IPS DF 19.7 (cell line): ENCODE measurements around the gene CDK6.
"Not testable (repeated sequence)": the region's sequence is repeated elsewhere in the genome, so short reads cannot be mapped to it uniquely, and the experiment has no call there.

Source experiments
- DNase-seq: peaks from one replicate; pipeline ENCODE4 v3.0.0-alpha.2; 2013; ENCODE audit warnings: low read depth, low spot score

Gene CDK6

DNA sequence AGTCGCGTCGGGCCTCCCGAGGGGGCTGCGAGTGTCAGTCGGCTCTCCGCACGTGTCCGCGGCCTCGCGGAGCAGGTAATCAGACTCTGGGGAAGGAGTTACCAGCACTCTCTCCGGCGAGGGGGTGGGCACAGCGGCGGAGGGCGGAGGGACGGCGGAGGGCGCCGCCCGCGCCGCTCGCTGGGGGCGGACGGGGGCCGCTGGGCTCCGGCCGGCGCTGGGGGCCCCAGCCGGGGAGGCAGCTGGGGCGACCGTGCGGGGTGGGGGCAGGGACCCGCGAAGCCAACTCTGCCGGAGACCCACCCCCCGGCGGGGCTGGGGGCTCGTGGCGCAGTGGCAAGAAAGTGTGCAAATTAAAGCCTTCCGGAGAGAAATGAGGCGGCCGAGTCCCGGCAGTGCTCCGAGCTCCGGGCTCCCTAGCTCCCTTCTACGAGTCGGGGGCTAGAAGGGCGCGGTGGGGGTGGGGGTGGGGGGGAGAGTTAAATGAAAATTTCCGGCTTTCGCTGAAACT, at the start of gene CDK6:
TSS of gene CDK6 (minus strand) at position 85 of the 511 bp plus-strand sequence. CDS start 3,250 bp downstream, outside the sequence.
- no peak for DNase-seq

DNA sequence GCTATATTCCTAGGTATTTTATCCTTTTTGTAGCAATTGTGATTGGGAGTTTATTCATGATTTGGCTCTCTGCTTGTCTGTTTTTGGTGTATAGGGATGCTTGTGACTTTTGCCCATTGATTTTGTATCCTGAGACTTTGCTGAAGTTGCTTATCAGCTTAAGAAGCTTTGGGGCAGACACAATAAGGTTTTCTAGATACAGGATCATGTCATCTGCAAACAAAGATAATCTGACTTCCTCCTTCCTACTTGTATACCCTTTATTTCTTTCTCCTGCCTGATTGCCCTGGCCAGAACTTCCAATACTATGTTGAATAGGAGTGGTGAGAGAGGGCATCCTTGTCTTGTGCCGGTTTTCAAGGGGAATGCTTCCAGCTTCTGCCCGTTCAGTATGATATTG, 49.7 kb upstream of the CDK6 start:
- DNase-seq = not testable (repeated sequence)

DNA sequence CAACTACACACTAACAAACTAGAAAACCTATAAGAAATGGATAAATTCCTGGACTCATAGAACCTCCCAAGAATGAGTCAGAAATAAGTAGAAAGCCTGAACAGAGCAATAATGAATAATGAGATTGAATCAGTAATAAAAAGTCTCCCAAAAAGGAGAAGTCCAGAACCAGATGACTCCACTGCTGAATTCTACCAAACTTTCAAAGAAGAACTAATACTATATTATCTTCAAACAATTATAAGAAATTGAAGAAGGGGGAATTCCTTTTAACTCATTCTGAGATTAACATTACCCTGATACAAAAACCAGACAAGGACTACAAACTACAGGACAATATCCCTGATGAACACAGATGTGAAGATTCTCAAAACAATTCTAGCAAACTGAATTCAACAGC, 47.8 kb upstream of the CDK6 start:
- no peak for DNase-seq

DNA sequence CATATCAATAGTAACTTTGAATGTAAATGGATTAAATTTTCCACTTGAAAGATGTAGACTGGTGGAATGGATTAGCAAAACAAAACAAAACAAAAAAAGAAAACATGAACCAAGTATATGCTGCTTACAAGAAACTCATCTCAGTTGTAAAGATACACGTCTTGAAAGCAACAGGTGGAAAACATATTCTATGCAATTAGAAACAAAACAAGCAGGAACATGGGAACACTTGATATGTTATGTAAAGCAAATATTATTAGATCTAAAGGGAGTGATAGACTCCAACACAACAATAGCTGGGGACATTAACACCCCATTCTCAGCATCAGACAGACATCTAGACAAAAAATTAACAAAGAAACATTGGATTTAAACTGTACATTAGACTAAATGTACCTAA, 46.4 kb upstream of the CDK6 start:
- DNase-seq = no peak

DNA sequence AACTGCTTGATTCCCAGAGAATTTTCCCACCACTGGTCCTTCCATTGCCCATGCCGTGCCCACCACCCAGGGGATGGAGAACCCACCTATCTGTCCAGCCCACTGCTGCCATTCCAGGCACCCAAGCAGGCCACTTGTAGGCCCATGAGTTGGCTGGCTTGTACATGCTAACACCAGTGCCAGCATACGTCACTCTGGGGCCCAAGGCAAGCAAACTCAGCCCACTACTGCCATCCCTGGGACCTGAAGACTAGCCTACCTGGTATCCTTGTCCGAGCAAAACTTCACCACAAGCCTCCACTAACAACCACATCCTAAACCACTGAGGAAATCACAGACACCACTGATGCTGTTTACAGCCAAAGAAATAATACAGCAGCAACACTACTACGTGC, 44.7 kb upstream of the CDK6 start:
- no peak for DNase-seq

DNA sequence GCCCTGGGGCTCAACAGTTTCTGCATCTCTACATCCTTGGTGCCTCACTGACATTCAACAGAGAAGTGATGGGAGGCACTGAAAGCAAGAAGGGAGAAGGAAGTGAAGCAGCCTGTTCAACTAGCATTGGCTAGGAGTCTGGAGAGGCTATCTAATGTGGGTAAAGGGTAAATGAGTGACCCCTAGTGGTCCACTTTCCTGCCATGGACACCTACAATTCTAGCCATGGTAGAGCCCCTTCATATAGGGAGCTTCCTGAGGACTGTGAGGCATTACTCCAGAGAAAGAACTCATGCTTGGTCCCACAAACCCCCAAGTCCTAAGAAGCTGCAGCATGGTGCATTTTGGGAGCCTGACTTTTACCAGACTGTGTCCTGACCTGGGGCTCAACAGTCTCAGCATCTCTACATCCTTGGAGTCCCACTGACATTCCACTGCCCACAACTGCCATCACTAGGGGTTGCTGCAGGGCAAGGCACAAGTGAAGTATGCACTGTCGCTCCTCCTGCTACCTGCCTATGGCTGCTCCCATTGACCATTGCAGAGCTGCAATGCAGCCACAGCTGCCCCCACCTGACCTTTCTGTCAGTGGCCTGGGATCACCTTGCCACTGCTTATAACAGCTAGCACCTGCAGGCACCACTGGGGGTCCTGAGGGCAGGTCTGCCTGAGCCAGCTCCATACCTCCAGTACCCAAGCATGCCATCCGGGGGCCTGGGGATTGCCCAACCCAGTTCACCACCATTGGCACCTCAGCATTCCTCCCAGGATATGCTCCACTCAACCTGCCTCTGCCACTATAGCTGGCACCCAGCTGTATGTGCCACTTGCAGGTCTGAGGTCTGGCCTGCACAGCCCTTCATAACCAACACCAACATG, 44.1 kb upstream of the CDK6 start:
- DNase-seq = peak; percentile 64

DNA sequence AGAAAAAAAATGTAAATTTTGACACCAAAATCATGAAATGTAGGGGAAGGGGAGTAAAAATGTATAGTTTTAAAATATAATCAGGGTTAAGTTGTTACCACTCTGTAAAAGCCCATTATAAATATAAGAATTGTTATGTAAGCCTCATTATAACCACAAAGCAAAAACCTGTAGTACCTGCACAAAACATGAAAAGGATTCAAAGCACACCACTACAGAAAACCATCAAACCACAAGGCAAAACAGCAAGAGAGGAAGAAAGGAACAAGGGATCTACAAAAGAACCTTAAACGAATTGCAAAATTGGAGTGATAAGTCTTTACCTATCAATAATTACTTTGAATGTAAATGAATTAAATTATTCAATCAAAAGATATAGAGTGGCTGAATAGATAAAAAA, 41.0 kb upstream of the CDK6 start:
- no peak for DNase-seq

DNA sequence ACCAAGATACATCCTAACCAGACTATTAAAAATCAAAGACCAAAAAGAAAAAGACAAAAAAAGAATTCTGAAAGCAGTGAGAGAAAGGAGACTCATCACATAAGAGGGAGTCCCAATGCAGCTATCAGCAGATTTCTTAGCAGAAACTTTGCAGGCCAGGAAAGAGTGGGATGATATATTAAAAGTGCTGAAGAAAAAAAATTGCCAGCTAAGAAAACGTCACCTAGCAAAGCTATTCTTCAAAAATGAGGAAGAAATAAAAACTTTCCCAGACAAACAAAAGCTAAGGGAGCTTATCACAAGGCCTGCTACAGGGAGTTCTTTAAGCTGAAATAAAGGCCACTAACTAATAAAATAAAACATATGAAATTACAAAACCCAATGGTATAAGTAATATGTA, 40.5 kb upstream of the CDK6 start:
- DNase-seq = no peak

DNA sequence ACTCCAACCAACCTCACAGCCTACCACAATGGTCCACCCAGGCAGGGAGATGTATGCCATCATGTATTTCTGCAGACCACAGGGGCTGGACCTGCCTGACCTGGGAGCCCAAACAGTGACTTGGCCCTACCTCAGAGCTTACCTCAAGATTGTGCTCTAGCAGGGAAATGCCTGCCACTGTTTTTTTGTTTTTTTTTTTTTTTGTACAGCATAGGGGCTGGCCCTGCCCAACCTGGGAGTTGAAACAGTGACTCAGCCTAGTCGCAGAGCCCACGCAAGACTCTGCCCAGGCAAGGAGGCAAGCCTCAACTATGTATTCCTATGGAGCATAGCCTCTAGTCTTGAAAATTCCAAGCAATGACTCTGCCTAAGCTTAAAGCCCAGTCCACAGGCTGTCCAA, 39.3 kb upstream of the CDK6 start:
- DNase-seq = no peak

DNA sequence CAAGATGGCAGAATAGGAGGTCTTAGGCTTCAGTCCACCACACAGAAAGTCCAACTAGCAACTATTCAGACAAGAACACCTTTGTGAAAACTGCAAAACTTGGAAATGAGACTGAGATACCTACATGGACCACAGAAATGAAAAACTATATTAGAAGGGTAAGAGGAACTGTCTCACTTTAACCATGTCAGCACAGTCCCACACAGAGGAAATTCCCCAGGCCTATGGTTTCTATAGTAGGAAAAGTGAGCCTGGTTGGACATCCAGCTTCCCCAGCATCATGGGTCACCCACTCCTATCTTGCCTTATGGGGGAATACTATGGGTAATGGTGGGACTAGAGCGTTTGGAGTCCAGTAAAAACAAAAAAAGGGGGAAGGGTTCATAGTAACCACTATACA, 38.8 kb upstream of the CDK6 start:
- no peak for DNase-seq

DNA sequence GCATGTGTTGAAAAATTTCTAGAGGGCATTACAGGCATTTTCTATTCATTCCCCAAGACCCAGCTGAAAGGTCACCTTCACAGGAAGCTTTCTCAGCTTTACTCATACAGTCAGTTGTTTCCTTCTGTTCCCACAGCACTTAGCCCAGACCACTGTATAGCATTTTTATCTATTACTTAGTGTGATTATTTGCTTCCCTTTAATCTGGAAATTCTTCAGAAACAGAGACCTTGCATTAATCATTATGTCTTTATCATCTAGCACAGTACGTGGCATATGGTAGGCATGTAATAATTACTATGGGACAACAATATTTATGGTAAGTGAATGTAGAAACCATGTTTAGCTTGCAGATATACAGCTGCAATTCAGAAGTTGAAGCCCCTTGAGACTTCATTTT, 38.2 kb upstream of the CDK6 start:
- DNase-seq = no peak

DNA sequence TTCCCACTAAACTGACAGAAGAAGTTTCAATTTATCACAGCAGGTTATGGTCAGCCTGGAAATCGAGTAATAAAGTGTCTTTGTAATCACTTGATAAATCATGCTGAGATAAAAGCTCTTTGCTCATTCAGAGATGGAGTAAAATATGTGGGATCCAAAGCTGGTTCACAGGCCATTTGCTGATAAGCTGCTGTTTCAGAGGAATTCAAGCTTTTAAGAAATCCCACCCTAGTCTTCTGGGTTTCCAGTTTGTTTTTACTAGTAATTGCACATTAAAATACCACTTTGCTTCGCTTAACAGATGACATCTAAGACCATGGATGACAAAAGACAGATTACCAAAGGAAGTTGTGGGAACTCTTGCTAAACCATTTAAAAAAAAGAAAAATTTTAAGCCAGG, 37.4 kb upstream of the CDK6 start:
- no peak for DNase-seq

DNA sequence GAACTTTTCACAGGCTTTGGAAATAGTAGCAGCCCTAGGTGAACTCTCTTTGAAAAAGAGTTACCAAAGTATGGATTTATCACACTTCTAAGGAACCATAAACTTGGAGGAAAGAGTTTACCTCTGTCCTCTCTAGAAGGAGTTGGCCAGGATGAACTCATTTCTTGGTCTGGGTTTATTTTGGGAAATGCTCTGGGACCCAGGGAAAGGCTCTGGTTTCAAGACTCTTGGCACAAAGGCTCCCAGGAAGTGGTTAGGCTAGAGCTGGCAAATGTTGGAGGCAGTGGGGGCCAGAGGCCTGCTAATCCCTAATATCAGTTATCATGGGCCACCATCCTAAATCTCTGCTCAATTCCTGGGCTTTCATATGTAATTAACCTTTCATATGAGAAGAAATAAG, 36.3 kb upstream of the CDK6 start:
- no peak for DNase-seq

DNA sequence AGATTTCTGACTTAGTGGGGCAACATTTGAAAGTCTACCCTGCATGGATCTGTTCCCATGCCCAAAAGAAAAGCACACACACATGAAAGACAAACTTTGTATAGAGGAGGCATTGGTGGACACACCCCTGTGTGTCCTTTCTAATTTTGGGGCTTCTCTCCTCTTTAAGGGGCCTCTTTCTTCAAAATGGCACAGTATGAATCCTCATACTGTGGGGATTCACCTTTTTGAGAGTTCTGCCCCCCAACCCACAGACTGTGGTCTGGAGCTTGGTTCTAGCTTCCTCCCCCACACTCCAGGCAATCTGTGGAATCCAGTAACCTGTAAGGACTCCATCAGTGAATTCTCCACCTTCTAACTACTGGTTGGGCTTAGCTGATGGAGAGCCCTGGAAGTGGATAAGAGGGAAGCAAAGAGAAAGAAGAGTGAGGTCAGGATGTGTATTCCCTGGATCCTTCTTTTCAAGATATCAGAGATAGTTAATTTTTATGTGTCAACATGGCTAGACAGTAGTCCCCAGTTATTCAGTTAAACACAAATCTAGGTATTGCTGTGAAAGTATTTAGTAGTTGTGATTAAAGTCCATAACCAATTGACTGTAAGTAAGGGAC, 32.4 kb upstream of the CDK6 start:
- DNase-seq = no peak

DNA sequence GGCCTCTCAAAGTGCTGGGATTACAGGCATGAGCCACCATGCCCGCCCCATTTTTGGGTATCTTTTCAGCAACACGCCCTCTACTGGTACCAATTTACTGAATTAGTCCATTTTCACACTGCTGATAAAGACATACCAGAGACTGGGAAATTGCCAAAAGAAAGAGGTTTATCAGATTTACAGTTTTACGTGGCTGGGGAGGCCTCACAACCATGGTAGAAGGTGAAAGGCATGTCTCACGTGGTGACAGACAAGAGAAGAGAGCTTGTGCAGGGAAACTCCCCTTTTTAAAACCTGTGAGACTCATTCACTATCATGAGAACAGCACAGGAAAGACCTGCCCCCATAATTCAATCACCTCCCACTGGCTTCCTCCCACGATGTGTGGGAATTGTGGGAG, 27.8 kb upstream of the CDK6 start:
- not testable (repeated sequence) for DNase-seq

DNA sequence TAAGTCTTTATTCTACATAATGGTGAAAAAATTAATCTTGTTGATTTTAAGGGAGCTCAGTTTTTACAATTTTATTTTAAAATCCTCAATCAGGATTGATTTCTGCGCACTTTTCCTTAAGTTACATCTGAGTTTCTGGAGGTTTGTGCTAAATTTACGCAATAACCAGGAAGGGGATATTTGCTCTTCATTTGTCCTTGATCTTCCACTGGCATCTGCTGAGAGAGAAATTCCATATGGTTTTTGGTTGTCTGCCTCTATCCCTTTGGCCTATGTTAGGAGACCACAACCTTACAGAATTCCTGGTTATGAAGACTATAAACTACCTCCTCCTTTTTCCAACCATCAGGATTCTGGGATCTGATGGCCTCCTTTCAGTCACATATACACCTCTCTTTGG, 20.1 kb upstream of the CDK6 start:
- no peak for DNase-seq

DNA sequence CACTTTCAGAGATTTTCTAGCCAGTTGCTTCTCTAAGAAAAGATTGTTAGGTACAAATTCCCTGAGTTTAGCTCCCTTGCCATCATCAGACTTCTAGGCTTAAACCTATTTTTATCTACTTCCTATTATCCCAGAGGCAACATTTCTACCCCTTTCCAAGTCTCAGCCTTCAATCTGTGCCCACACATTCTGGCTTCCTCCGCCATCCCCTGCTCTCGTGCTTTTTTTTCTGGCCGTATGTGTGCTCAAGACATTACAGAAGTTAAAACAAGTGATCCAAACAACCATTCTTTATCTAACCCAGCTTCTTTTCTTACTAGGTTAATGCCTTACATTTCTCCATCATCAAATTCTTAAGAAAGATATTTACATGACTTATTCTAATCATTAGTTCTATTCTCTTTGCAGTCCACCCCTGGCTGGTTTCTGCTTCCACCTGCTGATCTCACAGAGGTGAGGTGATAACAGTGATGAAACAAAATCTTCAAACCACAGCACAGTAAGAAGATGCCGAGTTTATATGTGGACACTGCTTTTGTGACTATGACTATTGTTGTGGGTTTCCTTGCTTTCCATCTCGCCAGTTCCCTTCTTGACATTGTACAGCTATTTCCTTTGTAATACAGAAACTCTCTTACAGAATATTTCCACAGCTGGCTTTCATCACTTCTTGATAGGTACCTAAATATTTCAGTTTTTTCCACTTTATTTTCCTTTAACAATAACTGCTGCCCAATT, 18.3 kb upstream of the CDK6 start:
- DNase-seq = no peak

DNA sequence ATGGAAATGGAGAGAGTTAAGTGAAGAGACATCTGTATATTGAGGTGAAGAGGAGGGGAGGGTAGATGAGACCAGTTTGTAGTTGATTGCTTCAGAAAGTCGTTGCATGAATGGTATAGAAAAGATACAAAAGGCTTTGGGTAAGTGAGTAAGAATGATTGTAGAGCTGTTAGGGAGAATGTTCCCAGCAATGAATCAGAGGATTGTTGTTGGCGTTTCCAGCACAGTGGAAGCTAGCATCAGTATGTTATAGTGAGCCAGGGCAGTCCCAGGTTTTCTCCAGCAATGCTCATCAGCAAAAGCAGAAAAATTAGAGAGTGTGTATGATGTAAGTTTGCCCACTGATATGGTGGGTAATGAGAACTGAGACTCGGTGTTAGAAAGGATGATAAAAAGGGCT, 15.4 kb upstream of the CDK6 start:
- no peak for DNase-seq

DNA sequence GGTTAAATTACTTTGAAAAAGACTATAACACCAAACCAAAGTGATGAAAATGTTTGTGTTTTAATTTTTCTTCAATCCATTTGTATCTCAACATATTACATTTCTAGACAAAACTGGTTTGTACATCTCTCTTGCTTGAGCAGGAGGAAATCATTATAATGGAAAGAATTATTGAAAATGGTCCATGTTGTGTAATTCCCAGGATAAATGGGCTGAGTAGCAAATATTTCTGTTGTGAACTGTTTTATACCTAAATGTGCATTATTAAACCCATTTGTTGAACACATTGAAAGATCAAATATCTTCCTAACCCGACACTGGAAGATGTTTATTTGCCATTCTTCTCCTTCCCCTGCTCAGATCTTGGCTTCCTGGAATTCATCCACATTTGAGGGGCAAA, 14.1 kb upstream of the CDK6 start:
- no peak for DNase-seq

DNA sequence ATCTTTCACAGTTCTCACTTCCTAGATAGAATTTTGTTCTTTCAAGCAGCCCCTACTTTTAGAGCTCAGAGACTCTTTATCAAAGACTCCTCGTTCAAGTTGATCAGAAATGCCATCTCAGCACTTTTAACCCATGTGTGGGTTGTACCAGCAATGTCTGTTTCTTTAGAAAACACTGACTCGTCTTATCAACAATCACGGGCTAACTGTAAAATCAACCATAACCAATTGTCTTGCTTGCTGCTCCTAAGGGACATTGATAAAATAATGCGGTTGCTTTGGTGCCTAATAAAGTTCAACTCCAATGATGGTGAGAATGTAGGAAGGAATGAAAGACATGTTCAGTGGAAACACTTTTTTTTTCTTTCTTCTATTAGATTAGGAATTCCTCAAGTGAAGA, 12.9 kb upstream of the CDK6 start:
- no peak for DNase-seq

DNA sequence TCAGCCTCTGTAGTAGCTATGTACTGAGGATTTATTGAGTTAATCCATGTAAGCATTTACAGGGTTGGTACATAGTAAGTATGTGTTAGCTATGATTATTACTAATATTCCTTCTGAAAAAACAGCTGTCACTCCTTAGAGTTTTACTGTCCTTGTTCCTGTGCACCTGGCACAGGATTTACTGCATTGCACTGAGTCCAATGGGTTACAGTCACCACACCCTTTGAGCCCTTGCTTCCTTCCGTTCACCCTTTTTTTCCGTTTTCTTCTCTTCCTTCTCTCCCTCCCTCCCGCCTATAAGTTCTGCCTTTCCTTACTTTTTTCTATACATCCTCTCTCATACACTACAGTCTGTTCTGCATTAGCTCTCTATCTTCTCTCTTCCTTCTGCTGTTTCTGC, 12.5 kb upstream of the CDK6 start:
- DNase-seq = no peak

DNA sequence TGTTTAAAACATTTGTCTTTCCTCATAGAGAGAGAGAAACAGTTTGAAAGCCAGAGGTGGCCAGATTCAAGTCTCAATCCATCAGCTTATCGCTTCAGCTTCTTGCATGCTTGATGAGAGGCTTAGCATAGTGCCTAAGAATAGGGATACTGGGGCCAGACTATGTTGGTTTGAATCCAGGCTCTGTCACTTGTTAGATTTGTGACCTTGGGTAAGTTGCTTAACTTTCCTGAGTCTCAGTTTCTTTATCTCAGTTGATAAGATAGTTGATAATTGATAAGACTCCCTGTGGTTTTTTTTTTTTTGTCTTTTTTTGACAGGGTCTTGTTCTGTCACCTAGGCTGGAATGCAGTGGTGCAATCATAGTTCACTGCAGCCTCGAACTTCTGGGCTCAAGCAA, 12.1 kb upstream of the CDK6 start:
- DNase-seq = no peak

DNA sequence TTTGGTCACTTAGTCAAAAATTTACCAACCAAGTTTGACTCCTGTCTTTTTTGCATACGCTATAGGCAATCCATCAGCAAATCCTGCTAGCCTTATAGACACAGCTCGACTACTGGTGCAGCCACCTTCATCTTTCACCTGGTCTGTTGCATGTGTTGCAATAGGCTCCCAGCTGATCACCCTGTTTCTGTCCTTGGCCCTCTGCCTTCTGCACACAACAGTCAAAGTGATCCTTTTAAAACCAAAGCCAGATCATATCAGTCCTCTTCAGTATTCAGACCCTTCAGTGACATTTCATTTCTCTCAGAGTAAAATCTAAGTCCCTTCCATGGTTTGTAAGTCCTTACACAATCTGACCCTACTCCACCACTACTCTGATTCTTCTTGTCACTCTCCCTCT, 10.9 kb upstream of the CDK6 start:
- DNase-seq = no peak
